Measurements from ENCODE around the gene RAVER2.
"Not testable (repeated sequence)": the region's sequence is repeated elsewhere in the genome, so short reads cannot be mapped to it uniquely, and the experiment has no call there.

The RAVER2 gene

GRCh38 chr1:64744492-64745180 is at the start of gene RAVER2:
RAVER2 (plus strand) TSS chr1:64745075; CDS start chr1:64745173, 98 bp downstream.
- DNase-seq (ENCODE audit: low read depth) = peak; percentile 76

DNA sequence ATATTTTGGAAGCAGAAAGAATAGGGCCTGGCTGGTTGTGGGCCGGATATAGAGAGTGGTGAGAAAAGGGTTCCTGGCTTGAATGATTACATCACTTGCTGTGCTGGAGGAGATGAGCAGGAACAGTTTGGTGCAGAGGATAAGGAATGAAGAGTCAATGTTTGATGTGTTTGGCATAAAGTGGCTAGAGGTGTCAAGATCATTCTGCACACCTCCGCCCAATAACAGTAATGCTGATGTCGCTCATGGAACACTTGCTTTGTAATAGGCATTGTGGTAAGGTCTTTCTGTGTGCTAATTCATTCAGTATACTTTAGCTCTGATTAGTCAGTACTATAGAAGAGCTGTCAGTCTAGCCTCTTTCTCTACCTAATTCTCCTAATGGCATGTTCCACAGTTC is 48.0 kb upstream of the RAVER2 start:
- DNase-seq (ENCODE audit: low read depth) = no peak

GRCh38 chr1:64699327-64699726 is 45.5 kb upstream of the RAVER2 start:
- DNase-seq (ENCODE audit: low read depth) = no peak

DNA sequence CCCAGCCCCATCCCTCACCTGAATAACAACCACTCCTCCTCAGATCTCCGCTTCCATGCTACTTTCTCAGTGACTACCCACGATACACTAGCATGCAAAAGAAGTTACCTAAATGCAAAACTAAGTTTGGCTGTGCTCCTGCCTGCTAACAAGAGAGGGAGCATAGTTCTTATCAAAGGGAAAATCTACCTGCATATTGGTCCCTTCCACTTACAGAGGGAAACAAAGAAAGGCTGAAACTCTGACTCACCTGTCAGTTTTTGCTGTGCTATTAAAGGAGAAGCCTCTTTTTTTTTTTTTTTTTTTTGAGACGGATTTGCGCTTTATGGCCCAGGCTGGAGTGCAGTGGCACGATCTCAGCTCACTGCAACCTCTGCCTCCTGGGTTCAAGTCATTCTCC is 43.8 kb upstream of the RAVER2 start:
- no peak for DNase-seq (ENCODE audit: low read depth)

DNA sequence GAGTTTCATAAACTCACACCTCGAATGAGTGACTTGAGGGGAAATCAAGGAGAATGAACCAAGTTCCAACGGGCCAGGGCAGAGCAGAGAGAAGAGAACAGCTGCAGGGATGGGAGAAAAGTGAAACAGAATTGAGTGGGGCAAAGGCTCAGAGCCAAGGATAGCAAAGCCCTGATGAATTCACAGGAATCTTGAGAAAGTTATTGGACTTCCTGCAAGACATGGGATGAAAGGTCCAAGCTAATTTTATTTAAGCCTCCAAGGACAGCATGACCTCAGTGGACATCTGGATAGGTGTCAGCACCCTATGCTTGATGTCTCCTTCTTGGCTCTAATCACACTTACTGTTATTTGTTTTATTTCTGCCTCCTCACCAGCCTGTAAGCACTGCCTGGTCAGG is 43.0 kb upstream of the RAVER2 start:
- DNase-seq (ENCODE audit: low read depth) = no peak

DNA sequence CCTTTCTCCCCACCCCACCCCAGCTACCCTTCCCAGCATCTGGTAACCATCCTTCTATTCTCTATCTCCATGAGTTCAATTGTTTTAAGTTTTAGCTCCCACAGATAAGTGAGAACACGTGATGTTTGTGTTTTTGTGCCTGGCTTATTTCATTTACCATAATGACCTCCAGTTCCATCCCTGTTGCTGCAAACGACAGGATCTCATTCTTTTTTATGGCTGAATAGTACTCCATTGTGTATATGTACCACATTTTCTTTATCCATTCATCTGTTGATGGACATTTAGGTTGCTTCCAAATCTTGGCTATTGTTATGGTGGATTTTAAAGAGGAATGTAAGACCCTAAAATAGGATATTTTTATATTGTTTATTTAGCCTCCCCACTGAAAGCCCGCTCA is 42.2 kb upstream of the RAVER2 start:
- not testable (repeated sequence) for DNase-seq (ENCODE audit: low read depth)

GRCh38 chr1:64703600-64703999 is 41.3 kb upstream of the RAVER2 start:
- no peak for DNase-seq (ENCODE audit: low read depth)

- no peak for DNase-seq (ENCODE audit: low read depth)
Observed at GRCh38 chr1:64705591-64705990, 39.3 kb upstream of the RAVER2 start.

DNA sequence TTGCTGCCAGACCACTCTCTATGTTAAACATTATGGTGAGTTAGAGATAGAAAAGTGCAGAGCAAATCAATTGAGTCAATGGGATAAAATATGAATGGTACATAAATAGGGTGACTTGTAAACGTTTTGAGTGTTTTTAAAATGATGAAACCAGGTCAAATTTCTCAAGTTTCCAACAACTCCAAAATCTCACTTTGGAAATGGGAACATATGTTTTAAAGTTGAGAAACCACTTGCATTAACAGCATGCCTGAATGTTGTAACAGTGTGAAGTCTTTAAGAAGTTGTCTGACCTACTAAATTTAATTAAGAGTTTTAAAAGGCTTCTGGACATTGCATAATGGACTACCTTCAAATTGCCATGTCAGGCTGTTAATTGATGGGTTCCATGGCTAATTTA is 33.6 kb upstream of the RAVER2 start:
- no peak for DNase-seq (ENCODE audit: low read depth)

DNA sequence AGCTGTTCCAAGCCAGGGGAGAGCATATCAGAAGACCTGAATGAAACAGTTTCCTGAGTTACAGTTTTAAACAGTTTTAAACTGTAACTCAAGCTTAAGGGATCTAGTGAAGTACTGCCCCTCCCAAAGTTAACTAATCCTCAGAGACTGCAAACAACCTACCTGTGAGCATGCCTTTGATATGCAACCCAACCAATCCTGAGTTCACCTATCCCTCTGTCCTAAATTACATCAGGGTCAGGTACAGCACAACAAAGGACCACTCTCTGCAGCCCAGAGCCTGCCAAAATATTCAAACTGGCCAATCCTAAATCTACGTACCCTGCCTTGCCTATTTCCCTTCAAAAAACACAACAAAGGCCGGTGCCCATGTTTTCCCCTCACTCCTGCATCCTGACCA is 32.8 kb upstream of the RAVER2 start:
- no peak for DNase-seq (ENCODE audit: low read depth)

- no peak for DNase-seq (ENCODE audit: low read depth)
Observed at GRCh38 chr1:64715186-64715585, 29.7 kb upstream of the RAVER2 start.

- no peak for DNase-seq (ENCODE audit: low read depth)
Observed at GRCh38 chr1:64721135-64721534, 23.7 kb upstream of the RAVER2 start.

- DNase-seq (ENCODE audit: low read depth) = no peak
Observed at GRCh38 chr1:64721576-64722145, 23.2 kb upstream of the RAVER2 start.

DNA sequence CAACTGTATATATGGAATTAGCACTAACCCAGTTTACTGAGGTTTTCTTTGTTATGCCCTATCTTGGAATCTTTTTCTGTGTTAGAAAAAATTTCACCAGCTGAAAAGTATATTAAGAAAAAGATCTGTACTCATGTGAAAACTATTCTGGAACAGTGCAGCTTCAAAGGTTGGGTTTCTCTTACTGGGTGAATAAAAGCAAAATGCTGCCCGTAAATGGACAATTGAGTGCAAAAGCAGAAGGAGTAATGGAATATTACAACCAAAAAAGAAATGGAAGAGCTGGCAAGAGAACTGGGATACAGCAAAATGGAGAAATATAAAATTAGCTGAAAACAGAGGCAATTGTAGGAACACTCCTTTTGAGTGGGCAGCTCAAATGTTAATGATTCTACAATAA is 17.0 kb upstream of the RAVER2 start:
- no peak for DNase-seq (ENCODE audit: low read depth)

DNA sequence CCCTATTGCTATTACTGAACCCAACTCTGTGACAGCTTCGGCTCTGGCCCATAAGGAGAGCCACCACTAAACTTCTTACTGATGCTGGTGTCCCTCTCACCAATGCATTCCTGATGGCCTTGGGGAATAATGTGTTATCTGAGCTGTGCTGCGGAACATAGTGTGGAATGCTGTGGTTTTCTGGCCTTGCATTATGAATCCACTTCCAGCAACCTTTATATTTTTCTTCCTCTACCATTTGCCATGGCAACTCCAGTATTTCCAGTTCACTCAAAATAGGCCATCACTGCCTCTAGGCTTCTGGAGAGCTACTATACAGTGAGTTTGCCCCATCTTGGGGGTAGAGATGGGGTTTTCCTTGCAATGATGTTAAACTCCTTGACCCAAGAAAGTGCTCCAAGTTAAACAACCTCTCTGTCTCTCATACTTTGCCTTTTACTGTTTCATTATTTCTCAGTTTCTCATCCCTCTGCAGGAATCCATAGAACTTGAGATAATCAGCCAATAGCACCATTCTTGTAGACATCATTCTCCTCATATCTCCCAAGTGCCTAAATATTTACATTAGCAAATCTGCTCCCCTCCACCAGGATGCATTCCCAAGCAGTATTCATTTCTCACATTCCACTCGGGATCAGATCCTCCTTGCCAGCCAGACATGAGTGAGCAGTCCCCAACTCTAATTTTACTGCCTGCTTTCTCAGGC is 11.1 kb upstream of the RAVER2 start:
- no peak for DNase-seq (ENCODE audit: low read depth)

DNA sequence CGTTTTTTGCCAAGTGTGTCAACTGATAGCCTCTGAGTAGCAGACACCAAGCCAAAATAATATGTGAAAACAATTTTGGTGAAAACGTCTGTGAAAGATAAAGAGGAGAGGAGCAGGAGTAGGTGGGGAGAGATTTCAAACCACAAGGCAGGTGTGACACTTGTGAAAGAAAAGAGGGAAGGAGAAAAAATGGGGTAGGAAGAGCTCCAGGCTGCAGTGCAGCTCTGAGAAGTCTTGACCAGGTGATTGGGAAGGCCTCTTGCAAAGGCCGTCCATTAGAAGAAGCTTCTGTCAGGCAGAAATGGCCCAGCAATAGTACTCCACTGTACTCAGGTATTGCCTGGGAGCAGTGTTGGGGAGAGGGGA is 10.6 kb upstream of the RAVER2 start:
- DNase-seq (ENCODE audit: low read depth) = no peak

DNA sequence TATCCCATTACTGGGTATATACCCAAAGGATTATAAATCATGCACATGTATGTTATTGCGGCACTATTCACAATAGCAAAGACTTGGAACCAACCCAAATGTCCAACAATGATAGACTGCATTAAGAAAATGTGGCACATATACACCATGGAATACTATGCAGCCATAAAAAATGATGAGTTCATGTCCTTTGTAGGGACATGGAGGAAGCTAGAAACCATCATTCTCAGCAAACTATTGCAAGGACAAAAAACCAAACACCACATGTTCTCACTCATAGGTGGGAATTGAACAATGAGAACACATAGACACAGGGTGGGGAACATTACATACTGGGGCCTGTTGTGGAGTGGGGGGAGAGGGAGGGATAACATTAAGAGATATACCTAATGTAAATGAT is 4.2 kb upstream of the RAVER2 start:
- DNase-seq (ENCODE audit: low read depth) = not testable (repeated sequence)

DNA sequence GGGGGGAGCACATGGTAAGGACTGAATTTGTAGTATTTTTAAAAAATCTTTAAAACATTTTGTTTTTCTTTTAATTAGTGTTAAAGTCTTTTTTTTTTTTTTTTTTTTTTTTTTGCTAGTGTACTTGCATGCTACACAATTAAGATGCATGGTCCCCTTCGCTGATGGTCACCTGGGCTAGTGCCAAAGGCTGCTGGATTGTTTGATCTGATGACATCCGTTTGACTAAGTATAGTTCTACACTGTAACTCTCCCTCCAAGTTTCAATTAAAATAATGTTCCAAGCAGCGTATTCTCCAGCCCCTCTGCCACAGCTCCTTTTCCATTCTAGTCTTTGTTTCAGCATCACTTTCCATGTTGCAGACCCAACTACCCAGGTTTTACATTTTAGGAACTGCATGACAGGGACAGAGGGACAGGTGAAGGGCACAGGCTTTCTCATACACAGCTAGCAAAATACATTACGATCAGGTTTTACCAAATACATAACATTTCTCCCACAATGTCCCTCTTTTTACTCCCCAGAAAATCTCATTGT is 852 bp upstream of the RAVER2 start:
- DNase-seq (ENCODE audit: low read depth) = no peak

GRCh38 chr1:64745181-64745985 is 508 bp downstream of the RAVER2 start:
- DNase-seq (ENCODE audit: low read depth) = peak; percentile 48

DNA sequence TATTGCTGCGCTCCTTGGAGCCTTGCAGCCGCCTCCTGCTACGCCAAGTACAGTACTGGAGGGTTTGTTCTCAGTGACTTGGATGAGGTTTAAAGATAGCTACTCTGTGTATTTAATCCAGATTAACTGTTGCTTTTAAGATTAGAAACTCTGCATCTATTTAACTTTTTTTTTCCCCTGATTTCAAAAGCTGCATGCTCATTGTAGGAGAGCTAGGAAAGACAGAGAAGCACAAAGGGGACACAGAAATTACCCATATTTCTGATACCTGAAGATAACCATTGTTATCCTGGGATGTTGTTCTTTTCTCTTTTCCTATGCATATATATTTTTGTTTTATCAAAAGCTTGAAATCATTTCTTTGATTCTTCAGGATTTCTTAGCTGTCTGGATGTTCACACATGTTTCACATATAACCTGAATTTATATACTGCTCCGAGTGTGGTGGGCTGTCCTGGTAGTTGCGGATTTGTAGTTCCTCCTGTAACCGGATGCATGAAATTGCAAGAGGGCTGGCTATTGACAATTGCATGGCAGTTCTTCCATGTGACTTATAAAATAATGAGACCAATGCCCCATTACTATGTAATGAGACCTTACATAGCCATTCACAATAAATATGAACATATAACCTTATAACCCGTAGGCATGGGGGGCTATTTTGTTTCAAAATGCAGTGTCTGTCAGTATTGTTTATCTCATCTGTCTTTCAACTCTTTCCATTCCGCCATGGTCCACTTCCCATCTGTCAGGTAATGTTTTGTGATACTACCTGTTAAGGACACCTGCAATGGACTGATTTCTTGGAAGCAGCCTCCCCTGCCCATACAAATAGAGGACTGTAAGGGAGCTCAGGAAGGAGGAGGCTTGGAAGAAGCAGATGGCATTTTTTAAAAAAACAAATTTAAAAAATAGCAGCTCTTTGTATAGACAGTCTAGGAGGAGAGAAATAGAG is 1.4 kb downstream of the RAVER2 start:
- no peak for DNase-seq (ENCODE audit: low read depth)

GRCh38 chr1:64748222-64748621 is 3.3 kb downstream of the RAVER2 start:
- DNase-seq (ENCODE audit: low read depth) = no peak
